Body of pancreas (tissue), 4 donors: ENCODE measurements around the gene DFFB. TPM values are rescaled to one million over a fixed set of nuclear protein-coding genes. Genes with fewer than 3 reads are reported as not detected.

ENCODE experiments used
- ATAC-seq: fragments of 150-250 bp; one replicate; pipeline ENCODE4 v1.9.1; 2016
- DNase-seq, 4 donors: peaks; one replicate each; pipeline ENCODE4 v3.0.0-alpha.2; 2019
- H3K27ac ChIP-seq, 4 donors: fragments of 200-600 bp; sonication (generic); 1 replicate in 3 of 4; 2 replicates in 1 of 4; pipeline versions ENCODE4 v1.5.1 to v1.6.1; 2016 to 2019; ENCODE audit warnings: mild to moderate bottlenecking in 1 of 4, mixed read lengths in 1 of 4, moderate library complexity in 1 of 4
- H3K27me3 ChIP-seq, 2 donors: fragments of 200-600 bp; sonication (generic); one replicate each; pipeline ENCODE4 v1.6.0; 2016; ENCODE audit warnings: mild to moderate bottlenecking in 1 of 2
- H3K36me3 ChIP-seq, 2 donors: fragments of 200-600 bp; sonication (generic); replicated peaks in 1 of 2; 2 replicates each; pipeline ENCODE4 v1.5.1; 2016; ENCODE audit warnings: low read depth in 2 of 2; ENCODE audit not compliant: insufficient read depth in 1 of 2
- H3K4me1 ChIP-seq: fragments of 200-600 bp; sonication (generic); one replicate; pipeline ENCODE4 v1.6.0; 2016
- H3K4me3 ChIP-seq, 2 donors: fragments of 200-600 bp; sonication (generic); 1 replicate in 1 of 2; 2 replicates in 1 of 2; pipeline ENCODE4 v1.5.1; 2016 to 2019
- H3K9me3 ChIP-seq, 3 donors: fragments of 200-600 bp; sonication (generic); 1 replicate in 2 of 3; 2 replicates in 1 of 3; pipeline ENCODE4 v1.5.1; 2016
- POLR2A ChIP-seq, 3 donors: fragments of 450-650 bp; IDR thresholded peaks; one replicate each; pipeline ENCODE4 v1.6.1; 2016; ENCODE audit warnings: antibody characterized with exemption in 3 of 3, mild to moderate bottlenecking in 2 of 3
- WGBS, 2 donors: methylation state at CpG; one replicate each; pipeline ENCODE4 v1.1.5; 2017; 5-methylcytosine and 5-hydroxymethylcytosine counted together
- intact Hi-C: fragments of 100-400 bp; cut with DNase I; formaldehyde crosslinking; loops from one replicate; pipeline ENCODE4 v1.15.1; 2023
- total RNA-seq, 2 donors: library from RNA; depleted of rRNA; stranded (reverse); fragments of >200 nt; gene quantifications; one replicate each; pipeline ENCODE4 v1.1.0, GENCODE V29; 2016
- TF ChIP-seq, protein P1 (sequence below), 7 experiments: fragments of 450-650 bp in 4 of 7; fragments of 200-600 bp in 3 of 7; sonication (generic) in 3 of 7; IDR thresholded peaks; one replicate each; pipeline ENCODE4 v1.5.1; 2016 to 2019; ENCODE audit warnings: antibody characterized with exemption in 7 of 7

Gene DFFB
- total RNA-seq, 2 donors from 2014 or later = 6.5 to 13.5 TPM

DNA sequence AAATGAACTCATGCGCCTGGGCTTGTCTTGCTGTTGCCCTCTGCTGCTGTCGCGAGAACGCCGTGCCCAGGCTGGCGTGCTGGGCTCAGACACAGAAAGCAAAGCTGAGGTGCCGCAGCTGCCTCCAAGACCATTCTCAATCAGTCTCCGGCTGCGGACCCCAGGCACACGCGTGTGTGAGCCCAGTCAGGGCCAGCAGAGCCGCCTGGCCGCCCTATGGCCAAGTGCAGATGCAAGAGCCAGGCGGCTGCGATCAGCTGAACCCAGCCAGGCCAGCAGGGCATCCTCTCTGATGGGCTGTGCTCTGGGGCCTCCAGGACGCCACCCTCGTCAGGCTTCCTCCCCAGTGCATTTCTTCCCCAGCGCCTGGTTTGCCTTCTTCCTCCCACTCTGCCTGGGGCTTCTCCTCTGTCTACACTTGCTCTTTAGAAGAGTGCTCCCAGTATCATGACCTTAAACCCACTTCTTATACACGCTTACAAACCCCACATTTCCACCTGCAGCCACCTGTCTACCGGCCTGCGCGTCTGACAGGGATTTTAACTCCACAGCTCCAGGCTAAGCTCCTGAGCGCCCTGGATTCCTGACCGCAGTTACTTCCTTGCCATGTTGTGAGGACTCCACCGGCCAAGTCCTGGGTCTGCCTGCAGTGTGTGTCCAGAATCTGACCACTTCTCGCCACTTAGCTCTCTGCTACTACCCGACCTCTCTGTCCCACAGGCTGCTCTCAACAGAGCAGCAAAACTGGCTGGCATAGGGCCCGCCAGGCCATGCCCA, 39.3 kb upstream of the DFFB start:
- no peak for DNase-seq
- TF ChIP-seq, protein P1, sequence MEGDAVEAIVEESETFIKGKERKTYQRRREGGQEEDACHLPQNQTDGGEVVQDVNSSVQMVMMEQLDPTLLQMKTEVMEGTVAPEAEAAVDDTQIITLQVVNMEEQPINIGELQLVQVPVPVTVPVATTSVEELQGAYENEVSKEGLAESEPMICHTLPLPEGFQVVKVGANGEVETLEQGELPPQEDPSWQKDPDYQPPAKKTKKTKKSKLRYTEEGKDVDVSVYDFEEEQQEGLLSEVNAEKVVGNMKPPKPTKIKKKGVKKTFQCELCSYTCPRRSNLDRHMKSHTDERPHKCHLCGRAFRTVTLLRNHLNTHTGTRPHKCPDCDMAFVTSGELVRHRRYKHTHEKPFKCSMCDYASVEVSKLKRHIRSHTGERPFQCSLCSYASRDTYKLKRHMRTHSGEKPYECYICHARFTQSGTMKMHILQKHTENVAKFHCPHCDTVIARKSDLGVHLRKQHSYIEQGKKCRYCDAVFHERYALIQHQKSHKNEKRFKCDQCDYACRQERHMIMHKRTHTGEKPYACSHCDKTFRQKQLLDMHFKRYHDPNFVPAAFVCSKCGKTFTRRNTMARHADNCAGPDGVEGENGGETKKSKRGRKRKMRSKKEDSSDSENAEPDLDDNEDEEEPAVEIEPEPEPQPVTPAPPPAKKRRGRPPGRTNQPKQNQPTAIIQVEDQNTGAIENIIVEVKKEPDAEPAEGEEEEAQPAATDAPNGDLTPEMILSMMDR (IDR thresholded peaks at IDR 0.05) = no peak
- no peak for TF ChIP-seq POLR2A (IDR thresholded peaks at IDR 0.05)

DNA sequence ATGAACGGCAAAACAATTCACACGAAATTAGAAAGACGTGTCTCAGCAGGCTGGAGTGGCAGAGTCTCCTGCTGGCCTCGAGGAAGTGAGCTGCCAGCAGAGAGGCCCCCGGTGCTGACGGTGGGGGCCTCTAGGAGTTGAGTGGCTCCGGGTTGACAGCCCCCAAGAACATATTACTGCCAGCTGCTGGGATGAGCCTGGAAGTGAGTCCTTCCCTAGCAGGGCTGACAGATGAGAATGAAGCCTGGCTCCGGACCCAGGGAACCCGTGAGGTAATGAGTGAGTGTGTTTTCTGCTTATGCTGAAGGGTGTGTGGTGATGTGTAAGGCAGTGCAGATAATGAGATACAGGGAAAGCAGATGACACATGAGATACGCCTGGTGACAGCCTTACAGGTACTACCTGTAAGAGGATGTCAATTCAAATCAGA, 37.5 kb upstream of the DFFB start:
- Histone ChIP-seq H3K9me3 (no peaks in the 10 kb centered on the region), H3K36me3 (peaks cover 0 to 26% of the 10 kb centered on the region in 2 donors), H3K27ac (no peak overlapping the region), H3K4me3 (no peak overlapping the region), H3K4me1 (no peaks in the 10 kb centered on the region), H3K27me3 (no peaks in the 10 kb centered on the region)
- DNase-seq = no peak
- WGBS, 2 donors = 70 to 80% methylated on average over 10 of the region's 10 CpGs
- TF ChIP-seq, protein P1 (IDR thresholded peaks at IDR 0.05) = no peak
- TF ChIP-seq POLR2A (IDR thresholded peaks at IDR 0.05) = no peak
- intact Hi-C loops = no loop called here
- ATAC-seq = no peak

More for the DNA sequence above, 39.3 kb upstream of the DFFB start:
- Histone ChIP-seq H3K4me3 (no peak overlapping the region), H3K4me1 (no peaks in the 10 kb centered on the region), H3K9me3 (no peaks in the 10 kb centered on the region), H3K27me3 (no peaks in the 10 kb centered on the region), H3K27ac (no peak overlapping the region), H3K36me3 (peaks cover 0 to 27% of the 10 kb centered on the region in 2 donors)
- 89 to 95% methylated on average over 26 to 27 of the region's 28 CpGs for WGBS, 2 donors
- ATAC-seq = no peak
- intact Hi-C loops = no loop called here

DNA sequence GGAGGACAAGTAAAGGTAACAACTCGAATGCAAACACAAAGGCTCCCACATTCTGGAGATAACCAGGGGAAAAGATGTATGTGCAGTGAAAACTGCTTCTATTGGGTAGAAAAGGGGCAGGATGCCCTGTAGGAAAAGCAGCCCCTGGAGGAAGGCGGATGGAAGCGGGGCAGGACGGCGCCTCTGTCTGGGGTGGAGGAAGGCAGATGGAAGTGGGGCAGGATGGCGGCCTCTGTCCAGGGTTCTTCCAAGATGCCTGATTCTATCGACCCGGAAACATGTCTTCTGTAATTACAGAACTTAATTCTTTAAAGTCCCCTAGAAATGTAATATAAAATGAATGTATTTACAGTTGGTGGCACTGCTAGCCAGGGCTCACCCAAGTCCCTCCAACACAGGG, 37.0 kb upstream of the DFFB start:
- Histone ChIP-seq H3K9me3 (no peaks in the 10 kb centered on the region), H3K4me3 (no peak overlapping the region), H3K4me1 (no peaks in the 10 kb centered on the region), H3K27me3 (no peaks in the 10 kb centered on the region), H3K27ac (no peak overlapping the region), H3K36me3 (peaks cover 0 to 25% of the 10 kb centered on the region in 2 donors)
- 79 to 86% methylated on average over 8 of the region's 8 CpGs for WGBS, 2 donors
- ATAC-seq (no peak), DNase-seq (no peak)
- intact Hi-C loops = no loop called here
- TF ChIP-seq POLR2A (IDR thresholded peaks at IDR 0.05) = no peak
- TF ChIP-seq, protein P1 (IDR thresholded peaks at IDR 0.05) = no peak

DNA sequence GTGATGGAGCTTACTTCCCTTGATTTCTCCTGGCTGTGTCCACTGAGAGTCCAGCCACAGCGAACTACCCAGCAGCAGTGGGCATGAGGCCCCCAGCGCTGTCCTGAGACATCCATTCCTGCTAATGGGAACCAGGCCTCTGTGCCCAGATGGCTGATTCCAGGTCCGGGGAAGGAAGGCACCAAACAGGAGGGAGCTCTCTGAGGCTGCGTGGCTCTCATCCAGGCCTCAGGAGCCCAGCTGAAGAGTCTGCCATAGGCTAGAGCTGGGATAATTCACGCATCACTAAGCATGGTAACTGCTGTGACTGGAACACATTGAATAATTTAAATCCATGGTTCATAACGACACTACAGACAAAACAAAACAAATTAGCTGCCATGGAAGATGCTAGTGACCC, 36.3 kb upstream of the DFFB start:
- no peak for DNase-seq
- H3K27me3 ChIP-seq = no peaks in the 10 kb centered on the region
- TF ChIP-seq, protein P1 (IDR thresholded peaks at IDR 0.05) = no peak
- TF ChIP-seq POLR2A (IDR thresholded peaks at IDR 0.05) = no peak
- H3K9me3 ChIP-seq = no peaks in the 10 kb centered on the region
- intact Hi-C loops = no loop called here
- H3K4me3 ChIP-seq = no peak overlapping the region
- peaks cover 0 to 28% of the 10 kb centered on the region in 2 donors for H3K36me3 ChIP-seq
- no peak overlapping the region for H3K27ac ChIP-seq
- 80% methylated on average over 6 of the region's 6 CpGs for WGBS, 2 donors
- no peaks in the 10 kb centered on the region for H3K4me1 ChIP-seq
- no peak for ATAC-seq

DNA sequence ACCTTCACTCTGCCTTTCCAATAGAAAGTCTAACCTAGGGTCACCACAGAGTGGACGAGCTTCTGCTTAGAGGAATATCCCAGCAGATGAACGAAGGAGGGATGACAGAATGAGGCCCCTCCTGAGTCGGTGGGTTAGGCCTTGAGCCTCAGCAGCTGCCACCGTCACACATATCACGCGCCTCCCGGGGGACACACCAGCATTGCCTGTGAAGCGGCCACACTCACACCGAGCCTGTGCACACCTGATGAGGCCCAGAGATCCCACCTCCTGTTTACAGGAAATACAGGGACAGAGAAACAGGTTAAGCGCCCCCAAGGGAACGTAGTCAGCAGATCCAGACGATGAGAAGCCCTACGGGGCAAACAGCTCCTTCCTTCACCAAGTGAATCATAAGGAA, 35.8 kb upstream of the DFFB start:
- intact Hi-C loops = no loop called here
- no peak for DNase-seq
- H3K36me3 ChIP-seq = peaks cover 0 to 28% of the 10 kb centered on the region in 2 donors
- H3K27me3 ChIP-seq = no peaks in the 10 kb centered on the region
- ATAC-seq = no peak
- no peak for TF ChIP-seq POLR2A (IDR thresholded peaks at IDR 0.05)
- TF ChIP-seq, protein P1 (IDR thresholded peaks at IDR 0.05) = no peak
- no peak overlapping the region for H3K27ac ChIP-seq
- H3K4me1 ChIP-seq = no peaks in the 10 kb centered on the region
- 78 to 81% methylated on average over 13 of the region's 13 CpGs for WGBS, 2 donors
- H3K9me3 ChIP-seq = no peaks in the 10 kb centered on the region
- no peak overlapping the region for H3K4me3 ChIP-seq
